Thoracic aorta (tissue), 2 donors: ENCODE results near the gene CNPY4. TPM values are rescaled to one million over a fixed set of nuclear protein-coding genes. Genes with fewer than 3 reads are reported as not detected.

Source experiments
- ATAC-seq: fragments of 150-250 bp; one replicate; pipeline ENCODE4 v1.8.0; 2017; ENCODE audit warnings: low read depth; ENCODE audit not compliant: insufficient number of reproducible peaks, low FRiP score
- DNase-seq: peaks from one replicate; pipeline ENCODE4 v3.0.0-alpha.2; 2020; ENCODE audit warnings: low spot score
- H3K27ac ChIP-seq, 2 donors: fragments of 200-600 bp; sonication (generic); 1 replicate in 1 of 2; 2 replicates in 1 of 2; pipeline ENCODE4 v1.5.1; 2016; ENCODE audit warnings: mild to moderate bottlenecking in 2 of 2, moderate library complexity in 2 of 2
- H3K27me3 ChIP-seq: fragments of 200-600 bp; sonication (generic); replicated peaks from 2 replicates; pipeline ENCODE4 v1.6.0; 2016; ENCODE audit warnings: mild to moderate bottlenecking; ENCODE audit not compliant: insufficient read depth
- H3K36me3 ChIP-seq: fragments of 200-600 bp; sonication (generic); one replicate; pipeline ENCODE4 v1.5.1; 2016
- H3K4me1 ChIP-seq, 2 donors: fragments of 200-600 bp; sonication (generic); 1 replicate in 1 of 2; 2 replicates in 1 of 2; pipeline versions ENCODE4 v1.5.1 to v1.6.0; 2016; ENCODE audit warnings: low read depth in 2 of 2, mild to moderate bottlenecking in 1 of 2; ENCODE audit not compliant: control insufficient read depth in 1 of 2
- H3K4me3 ChIP-seq: fragments of 200-600 bp; sonication (generic); 2 replicates; pipeline ENCODE4 v1.5.1; 2016; ENCODE audit warnings: mild to moderate bottlenecking
- H3K9me3 ChIP-seq: fragments of 200-600 bp; sonication (generic); 2 replicates; pipeline ENCODE4 v1.5.1; 2016
- CTCF ChIP-seq: fragments of 200-600 bp; sonication (generic); IDR thresholded peaks from one replicate; pipeline ENCODE4 v1.5.1; 2019; ENCODE audit warnings: antibody characterized with exemption
- total RNA-seq, 2 donors: library from RNA; depleted of rRNA; stranded (reverse); fragments of >200 nt; gene quantifications; one replicate each; pipeline versions ENCODE4 v1.1.0 to v1.2.3, GENCODE V29; 2016

CNPY4 gene
- total RNA-seq, 2 donors from 2014 or later, result 12.6 to 13.7 TPM

DNA sequence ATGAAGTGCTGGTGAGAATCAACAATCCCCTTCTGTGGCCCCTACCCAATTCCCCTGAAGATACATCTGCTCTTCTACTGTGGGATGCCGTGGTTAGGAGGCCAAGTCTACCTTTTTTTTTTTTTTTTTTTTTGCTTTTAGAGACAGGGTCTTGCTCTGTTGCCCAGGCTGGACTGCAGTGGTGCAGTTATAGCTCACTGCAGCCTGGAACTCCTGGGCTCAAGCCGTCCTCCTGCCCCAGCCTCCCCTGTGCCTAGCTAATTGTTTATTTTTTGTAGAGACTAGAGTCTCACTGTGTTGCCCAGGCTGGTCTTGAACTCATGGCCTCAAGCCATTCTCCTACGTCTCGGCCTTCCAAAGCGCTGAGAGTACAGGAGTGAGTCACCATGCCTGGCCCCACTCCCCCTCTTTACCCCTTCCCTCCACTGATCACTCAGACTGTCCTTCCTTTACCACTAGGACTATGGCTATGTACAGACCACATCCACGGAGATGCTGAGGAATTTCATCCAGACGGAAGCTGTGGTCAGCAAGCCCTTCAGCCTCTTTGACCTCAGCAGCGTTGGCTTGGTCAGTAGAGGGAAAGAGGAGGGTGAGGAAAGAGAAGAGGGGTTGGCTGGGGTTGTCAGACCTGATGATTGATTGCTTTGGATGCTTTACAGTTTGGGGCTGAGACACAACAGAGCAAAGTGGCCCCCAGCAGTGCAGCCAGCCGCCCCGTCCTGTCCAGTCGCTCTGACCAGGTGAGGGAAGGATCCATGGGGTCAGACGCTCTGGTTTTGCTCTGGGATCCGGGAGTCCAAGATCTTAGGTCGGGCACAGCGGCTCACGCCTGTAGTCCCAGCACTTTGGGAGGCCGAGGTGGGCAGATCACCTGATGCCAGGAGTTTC, 16.2 kb upstream of the CNPY4 start:
- H3K9me3 ChIP-seq, result no peaks in the 10 kb centered on the region
- ATAC-seq, result no peak
- no peak overlapping the region for H3K4me3 ChIP-seq
- peak overlapping the region in 1 of 2 donors; percentile 81 for H3K27ac ChIP-seq
- H3K4me1 ChIP-seq, result peaks cover 12 to 20% of the 10 kb centered on the region in 2 donors
- no peak for DNase-seq
- H3K27me3 ChIP-seq, result no peaks in the 10 kb centered on the region
- peaks cover 40% of the 10 kb centered on the region for H3K36me3 ChIP-seq
- no peak for TF ChIP-seq CTCF

DNA sequence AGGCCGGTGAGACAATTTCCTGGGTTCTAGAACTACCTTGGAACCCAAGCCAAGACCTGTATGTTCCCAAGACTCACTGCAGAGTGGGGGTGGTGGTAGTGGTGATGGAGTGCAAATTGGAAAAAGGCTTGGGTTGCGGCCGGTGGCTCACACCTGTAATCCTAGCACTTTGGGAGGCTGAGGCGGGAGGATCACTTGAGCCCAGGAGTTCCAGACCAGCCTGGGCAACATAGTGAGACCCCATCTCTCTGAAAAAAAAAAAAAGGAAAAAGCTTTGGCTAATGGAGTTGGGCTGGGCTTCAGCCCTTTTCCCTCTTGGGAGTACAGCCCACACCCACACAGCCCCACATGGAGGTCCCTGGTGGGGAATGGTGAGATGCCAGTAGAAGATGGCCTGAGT, 13.9 kb upstream of the CNPY4 start:
- DNase-seq (no peak), ATAC-seq (no peak)
- no peak for TF ChIP-seq CTCF
- Histone ChIP-seq H3K9me3 (no peaks in the 10 kb centered on the region), H3K36me3 (peaks cover 47% of the 10 kb centered on the region), H3K27me3 (no peaks in the 10 kb centered on the region), H3K4me3 (no peak overlapping the region), H3K4me1 (peaks cover 6 to 8% of the 10 kb centered on the region in 2 donors), H3K27ac (no peak overlapping the region)

DNA sequence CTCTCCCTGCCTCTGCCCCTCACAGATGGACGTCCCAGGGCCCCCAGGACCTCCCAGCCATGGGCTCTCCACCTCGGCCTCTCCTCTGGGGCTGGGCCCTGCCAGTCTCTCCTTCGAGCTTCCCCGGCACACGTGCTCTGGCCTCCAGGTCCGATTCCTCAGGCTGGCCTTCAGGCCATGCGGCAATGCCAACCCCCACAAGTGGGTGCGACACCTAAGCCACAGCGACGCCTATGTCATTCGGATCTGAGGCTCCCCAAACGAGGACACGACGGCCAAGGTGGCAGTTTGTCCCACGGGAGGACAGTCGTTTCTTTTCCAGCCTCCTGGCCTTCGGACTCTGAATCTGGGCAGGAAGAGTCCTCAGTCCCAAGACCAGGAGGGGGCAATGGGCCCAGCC, 12.8 kb upstream of the CNPY4 start:
- Histone ChIP-seq H3K27me3 (no peaks in the 10 kb centered on the region), H3K4me3 (no peak overlapping the region), H3K4me1 (peaks cover 6 to 8% of the 10 kb centered on the region in 2 donors), H3K36me3 (peaks cover 58% of the 10 kb centered on the region), H3K27ac (no peak overlapping the region), H3K9me3 (no peaks in the 10 kb centered on the region)
- no peak for DNase-seq
- no peak for TF ChIP-seq CTCF
- ATAC-seq, result no peak

DNA sequence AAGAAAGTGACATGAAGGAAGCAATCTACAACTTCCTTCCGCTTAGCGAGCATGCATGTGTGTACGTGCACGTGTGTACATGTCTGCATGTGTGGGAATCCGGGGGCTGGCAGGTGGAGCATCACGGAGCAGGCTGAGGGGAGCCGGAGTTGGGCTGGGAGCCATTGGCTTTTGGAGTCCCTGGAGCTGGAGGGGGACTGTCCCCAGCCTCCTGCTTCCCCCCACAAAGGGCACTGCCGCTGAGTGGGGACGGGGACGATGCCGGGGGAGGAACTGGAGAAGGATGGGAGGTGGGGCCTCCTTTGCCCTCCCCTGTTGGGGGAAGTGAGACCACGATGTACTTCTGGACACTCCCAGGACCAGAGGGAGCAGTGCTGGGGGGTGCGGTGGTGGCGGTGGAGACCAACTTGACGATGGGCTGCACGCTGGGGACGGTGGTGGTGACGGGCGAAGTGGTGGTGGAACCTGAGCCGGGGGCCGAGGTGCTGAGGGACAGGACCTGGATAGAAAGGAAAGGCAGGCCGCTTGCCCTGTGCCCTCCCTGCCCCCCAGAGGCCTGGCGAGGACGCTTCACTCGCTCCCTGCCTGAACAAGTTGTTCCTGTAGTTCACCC, 12.2 kb upstream of the CNPY4 start:
- ATAC-seq, result no peak

More for the DNA sequence above, 12.2 kb upstream of the CNPY4 start:
- Histone ChIP-seq H3K9me3 (no peaks in the 10 kb centered on the region), H3K36me3 (peaks cover 64% of the 10 kb centered on the region), H3K4me1 (peaks cover 4 to 6% of the 10 kb centered on the region in 2 donors), H3K27ac (no peak overlapping the region), H3K4me3 (no peak overlapping the region), H3K27me3 (no peaks in the 10 kb centered on the region)
- no peak for TF ChIP-seq CTCF
- DNase-seq, result no peak
